Keratinocyte (primary cell): ENCODE measurements around the gene SLC43A3.

ENCODE experiments used
- EZH2 ChIP-seq: IDR thresholded peaks from one replicate; pipeline ENCODE4 v1.6.1; 2012; ENCODE audit warnings: inconsistent platforms, mild to moderate bottlenecking, low read length, moderate library complexity
- TF ChIP-seq, protein P1 (sequence below), 3 experiments: IDR thresholded peaks in 1 of 3; conservative IDR thresholded peaks in 1 of 3; optimal IDR thresholded peaks in 1 of 3; 2 replicates in 2 of 3; 3 replicates in 1 of 3; pipeline versions ENCODE3 to v1.5.1; 2011; ENCODE audit warnings: low read length in 3 of 3, mild to moderate bottlenecking in 3 of 3, moderate library complexity in 2 of 3, control low read depth in 1 of 3, inconsistent platforms in 1 of 3; ENCODE audit not compliant: insufficient read depth in 2 of 3; ENCODE audit errors: extremely low read depth in 1 of 3

DNA sequence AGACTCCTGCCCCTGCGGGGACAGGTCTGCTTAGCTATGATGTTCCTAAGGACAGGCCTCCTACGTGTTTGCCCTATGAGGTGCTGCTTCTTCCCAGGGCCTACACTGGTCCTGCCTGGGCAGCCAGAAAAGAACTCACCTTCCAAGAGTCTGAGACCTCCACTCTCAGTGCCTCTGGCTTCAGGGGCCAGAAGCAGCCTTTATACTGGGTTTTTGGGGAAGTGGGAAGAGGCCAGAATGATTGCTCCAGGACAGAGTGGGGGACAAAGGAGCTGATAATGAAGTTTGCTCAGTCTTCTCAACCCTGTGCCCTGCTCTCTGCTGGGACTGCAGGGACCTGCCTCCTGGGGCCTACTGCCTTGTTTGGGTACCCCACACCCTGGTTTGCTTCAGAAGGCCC lies 45.9 kb downstream of the SLC43A3 start, which contains the start of gene PRG3:
- TF ChIP-seq, protein P1, sequence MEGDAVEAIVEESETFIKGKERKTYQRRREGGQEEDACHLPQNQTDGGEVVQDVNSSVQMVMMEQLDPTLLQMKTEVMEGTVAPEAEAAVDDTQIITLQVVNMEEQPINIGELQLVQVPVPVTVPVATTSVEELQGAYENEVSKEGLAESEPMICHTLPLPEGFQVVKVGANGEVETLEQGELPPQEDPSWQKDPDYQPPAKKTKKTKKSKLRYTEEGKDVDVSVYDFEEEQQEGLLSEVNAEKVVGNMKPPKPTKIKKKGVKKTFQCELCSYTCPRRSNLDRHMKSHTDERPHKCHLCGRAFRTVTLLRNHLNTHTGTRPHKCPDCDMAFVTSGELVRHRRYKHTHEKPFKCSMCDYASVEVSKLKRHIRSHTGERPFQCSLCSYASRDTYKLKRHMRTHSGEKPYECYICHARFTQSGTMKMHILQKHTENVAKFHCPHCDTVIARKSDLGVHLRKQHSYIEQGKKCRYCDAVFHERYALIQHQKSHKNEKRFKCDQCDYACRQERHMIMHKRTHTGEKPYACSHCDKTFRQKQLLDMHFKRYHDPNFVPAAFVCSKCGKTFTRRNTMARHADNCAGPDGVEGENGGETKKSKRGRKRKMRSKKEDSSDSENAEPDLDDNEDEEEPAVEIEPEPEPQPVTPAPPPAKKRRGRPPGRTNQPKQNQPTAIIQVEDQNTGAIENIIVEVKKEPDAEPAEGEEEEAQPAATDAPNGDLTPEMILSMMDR (optimal IDR thresholded peaks at IDR 0.05 in 1 of 3, IDR thresholded peaks at IDR 0.05 in 1 of 3, conservative IDR thresholded peaks at IDR 0.05 in 1 of 3; ENCODE audit: extremely low read depth in 1 of 3, insufficient read depth in 2 of 3, low read length in 3 of 3), result no peak
- no peak for TF ChIP-seq EZH2
